GM19099 (cell line): Measurements from ENCODE around the gene PAK3.

ENCODE experiments used
- POLR2A ChIP-seq: IDR thresholded peaks from 3 replicates; pipeline ENCODE4 v1.6.1; 2011; ENCODE audit warnings: low read depth; ENCODE audit not compliant: insufficient read length; ENCODE audit errors: extremely low read depth

The PAK3 gene

DNA sequence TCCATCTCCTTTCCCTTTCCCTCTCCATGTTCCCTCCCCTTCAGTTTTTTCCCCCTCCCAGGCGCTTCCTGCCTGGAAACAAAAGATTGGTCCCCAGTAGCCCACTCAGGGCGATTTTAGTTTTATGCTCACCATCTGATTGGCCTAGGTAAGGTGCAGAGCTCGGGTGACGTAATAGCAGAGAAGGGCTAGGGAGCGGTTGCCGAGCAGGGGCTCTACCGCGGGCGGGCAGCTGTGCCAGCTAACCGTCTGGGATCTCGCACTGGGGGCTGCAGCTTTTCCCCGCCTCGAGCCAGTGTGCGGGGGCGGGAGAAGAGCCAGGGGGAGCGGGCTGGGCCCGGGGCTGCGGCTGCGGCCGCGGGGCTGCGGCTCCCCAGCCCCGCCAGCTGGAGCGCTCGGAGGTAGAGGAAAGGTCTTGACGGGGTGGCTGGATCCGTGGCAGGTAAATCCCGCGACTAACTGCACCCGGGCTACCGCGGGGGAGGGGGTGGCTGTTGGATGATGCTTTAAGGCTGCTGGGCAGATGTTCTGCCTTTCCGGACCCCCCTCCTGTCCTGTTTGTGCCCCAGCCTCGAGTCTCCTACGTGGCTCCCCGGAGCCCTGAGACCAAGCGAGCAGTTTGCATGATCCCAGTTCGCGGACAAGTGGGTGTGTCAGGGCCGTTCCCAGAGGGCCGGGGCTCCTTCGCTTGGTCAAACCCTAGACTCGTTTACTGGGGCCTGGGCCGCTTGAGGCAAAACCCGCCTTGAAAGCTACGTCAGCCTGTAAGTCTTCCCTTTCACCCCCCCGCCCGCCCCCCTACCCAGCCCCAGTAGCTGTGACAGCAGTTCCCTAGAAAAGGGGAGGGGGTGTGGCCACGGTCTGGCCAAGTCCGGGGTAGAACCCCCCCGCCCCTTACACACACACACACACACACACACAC, at the start of gene PAK3:
TSS of gene PAK3 (plus strand) at position 218 of the 922 bp plus-strand sequence. CDS start 26,913 bp downstream, outside the sequence.
- no peak for TF ChIP-seq POLR2A

DNA sequence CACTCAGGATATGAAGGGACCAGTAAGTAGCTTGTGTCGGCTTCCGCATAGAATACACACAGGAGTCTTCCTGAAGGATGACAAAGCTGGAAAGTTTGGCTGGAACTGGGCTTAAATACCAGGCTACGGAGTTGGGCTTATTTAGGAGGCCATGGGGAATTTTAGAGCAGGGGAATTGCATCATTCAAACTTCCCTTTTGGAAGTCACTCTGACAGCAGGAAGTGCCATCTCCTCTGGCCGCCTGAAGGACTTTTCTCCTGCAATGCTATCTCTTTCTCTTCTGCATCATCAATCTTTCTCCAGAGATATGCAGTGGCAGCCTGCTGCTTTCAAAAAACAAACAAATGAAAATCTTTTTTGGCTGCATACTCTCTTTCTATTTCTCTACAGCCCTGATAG, 48.4 kb upstream of the PAK3 start:
- TF ChIP-seq POLR2A: no peak

DNA sequence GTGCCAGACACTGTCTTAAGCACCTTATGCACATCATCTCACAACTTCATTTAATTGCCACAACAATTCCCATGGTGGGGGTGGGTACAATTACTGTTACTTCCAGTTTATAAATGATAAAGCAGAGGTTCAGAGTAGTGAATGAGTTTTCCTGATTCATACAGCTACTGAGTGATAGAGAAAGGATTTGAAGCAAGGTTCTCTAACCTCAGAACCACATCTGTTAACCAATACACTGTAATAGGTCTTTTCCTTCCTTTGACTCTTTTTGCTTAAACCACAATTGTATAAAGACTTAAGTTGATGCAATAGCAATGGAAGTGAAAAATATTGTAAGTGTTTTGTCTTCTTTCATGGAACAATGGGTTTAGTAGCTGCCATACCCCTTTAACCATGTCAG, 43.5 kb upstream of the PAK3 start:
- no peak for TF ChIP-seq POLR2A

DNA sequence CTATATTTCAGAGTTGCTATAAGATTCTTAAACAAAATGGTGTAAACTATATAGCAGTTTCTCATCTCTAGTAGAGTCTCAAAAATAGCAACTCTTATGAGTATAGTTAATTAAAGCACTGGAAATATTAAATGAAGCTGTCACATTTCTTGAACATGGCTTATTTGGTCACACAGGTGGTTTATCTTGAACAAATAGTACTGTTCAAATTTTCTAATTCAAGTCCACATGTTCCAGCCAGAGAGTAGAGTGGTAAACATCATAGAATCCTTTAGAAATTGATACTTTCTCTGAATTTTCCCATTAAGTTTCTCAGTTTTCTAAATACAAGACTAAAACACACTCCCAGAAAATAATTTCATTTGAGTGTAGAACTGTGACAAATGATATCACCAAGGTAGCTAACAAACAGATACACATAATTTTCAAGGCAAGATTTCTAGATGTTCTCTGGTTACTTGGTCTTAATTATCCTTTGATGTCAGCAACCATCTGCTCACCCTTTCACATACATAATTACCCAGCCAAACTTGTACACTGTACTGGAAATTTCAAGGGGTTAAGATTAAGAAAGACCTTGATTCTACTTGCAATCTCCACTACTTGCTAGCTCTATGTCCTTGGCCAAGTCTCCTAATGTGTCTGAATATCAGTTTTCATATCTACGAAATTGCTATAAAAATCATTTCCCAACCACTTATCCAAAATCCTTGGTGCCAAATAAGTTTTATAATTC, 24.3 kb upstream of the PAK3 start:
- no peak for TF ChIP-seq POLR2A

DNA sequence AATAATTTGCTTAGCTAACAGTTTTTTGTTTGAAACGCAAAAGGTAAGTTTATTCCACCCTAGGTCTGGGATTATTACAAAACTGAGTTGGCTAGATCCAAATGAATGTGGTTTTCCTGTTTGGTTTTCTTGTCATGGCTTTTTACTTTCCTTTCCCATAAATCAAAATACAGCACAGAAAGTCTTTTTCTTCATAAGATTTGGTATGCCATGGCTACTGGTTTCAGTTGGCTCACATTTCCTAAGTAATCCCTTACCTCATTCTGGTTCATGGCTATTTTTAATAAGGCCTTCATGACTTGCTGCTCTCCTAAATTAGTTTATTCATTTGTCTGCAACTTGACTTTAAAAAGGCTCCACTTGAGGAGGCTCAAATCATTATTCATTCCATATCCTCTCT, 12.9 kb upstream of the PAK3 start:
- no peak for TF ChIP-seq POLR2A

DNA sequence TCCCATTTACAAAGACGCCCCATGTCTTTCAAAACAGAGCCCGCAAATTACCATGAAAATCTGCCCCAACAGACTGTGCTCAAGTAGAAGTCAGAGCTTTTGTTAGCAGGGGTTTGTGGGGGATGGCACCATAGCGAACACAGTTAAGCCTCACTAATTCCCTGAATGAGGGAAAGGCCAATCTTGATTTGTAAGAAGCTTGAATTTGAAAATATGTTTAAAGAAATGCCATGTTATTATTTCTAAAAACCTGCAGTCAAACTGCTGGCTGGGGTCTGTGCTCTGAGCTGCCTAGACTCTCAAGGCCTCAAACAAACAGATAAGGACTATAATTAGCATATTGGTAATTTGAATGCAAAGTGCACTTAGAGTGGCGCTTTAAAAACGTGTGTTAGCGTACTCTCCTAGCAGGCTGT, 9.4 kb upstream of the PAK3 start:
- TF ChIP-seq POLR2A: no peak

DNA sequence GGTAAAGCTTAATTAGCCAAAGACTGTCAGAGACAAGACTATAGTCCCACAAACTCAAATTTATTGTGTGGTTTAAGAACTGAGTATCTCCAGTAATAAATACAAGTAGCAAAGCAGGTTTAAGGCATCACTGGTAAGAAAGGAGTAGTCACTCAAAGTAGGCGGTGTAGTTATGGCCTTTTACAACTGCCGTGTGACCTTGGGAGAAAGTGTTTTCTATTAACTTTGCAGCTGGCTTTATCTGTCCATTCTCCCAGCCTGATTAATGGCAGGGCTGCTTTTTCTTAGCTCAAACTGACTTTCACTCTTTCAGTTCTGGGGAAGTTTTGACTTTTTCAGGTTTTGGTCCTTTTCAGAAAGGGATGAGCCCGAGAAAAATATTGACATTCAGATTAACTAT, 7.4 kb upstream of the PAK3 start:
- no peak for TF ChIP-seq POLR2A

DNA sequence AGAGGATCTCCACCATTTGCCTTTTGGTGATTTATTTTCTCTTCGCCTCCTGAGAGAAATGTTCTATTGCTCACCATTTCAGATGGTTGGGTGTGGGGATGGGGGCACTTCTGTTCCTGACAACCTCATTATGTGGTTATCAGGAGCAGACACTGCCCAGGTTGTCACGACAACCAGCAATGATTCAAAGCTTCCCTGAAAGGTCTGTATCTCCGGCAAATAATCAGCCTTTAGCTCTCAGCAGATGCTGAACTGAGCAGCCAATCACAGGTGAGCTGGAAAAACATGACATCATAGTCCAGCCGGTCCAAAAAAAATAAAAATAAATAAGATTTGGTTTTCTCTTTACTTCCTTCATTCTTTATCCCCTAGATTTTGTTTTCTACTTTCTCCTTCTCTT, 5.5 kb upstream of the PAK3 start:
- no peak for TF ChIP-seq POLR2A

DNA sequence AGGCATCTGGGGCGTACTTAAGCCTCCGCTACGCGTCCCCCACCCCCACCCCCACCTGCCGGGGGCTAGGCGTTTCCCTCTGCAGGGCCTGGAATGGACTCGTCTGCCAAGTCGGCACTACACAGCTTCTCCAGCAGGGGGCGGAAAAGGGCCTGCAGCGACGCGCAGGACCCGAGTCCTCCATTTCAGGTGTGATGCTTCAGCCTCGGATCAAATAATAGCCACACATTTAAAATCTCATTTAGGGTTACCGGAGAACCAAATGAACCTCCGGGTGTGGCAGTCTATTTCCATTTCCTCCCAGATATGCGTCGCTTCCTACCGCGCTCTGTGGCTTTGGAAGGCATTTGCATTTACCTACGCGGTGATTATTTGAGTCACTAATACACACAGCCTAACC, 2.9 kb downstream of the PAK3 start:
- no peak for TF ChIP-seq POLR2A

DNA sequence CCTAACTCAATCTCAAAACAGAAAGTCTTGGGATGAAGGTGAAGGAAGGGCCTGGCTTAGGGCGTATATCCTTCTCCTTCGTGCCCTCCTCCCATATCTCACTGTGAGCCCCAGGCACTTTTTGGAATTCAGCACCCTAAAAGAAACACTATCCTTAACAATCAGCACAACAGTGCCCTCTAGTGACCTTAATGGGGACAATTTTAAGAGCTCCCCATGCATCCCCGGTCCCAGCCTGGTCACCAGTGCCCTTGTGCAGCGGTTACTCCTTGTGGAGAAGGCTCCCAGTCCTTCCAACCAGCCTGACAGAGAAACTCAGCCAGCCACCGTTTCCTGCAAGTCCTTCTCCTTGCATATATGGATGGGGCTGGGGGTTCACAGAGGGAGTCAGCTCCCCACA, 4.2 kb downstream of the PAK3 start:
- no peak for TF ChIP-seq POLR2A

DNA sequence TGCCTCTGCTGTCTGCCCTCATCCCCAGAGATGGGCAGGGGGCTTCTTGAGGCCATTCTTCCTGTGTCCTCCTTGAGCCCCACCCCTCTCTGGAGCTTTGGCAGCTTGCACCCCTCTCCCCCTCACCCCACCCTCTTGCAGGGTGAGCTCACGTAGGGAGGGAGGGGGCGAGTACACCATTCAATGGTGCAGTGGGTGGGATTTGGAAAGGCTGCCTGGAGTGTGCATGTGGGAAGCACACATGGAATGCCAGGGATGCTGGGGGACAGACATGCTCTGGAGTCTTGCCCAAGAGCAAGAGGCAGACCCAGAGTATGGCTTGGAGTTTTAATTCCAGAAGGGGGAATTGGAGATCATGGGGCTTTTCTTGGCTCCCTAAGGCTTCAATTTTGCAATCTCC, 5.6 kb downstream of the PAK3 start:
- TF ChIP-seq POLR2A: no peak

DNA sequence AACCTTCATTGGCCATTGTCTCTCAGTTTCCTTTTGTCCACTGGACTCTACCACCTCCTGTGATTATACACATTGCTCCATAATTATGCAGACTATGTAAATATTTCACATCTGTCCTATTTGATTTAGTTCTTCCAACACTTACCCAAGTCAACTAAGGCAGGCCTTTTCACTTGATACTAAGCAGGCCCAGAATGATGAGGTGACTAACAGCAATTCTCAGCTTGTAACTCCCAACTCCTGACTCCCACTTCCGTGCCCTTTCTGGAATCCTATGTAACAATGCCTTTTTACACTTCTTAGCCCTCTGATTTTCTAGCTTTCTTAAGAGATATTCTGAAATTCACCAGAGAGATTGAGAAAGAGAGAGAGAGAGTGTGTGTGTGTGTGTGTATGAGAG, 6.6 kb downstream of the PAK3 start:
- TF ChIP-seq POLR2A: no peak

DNA sequence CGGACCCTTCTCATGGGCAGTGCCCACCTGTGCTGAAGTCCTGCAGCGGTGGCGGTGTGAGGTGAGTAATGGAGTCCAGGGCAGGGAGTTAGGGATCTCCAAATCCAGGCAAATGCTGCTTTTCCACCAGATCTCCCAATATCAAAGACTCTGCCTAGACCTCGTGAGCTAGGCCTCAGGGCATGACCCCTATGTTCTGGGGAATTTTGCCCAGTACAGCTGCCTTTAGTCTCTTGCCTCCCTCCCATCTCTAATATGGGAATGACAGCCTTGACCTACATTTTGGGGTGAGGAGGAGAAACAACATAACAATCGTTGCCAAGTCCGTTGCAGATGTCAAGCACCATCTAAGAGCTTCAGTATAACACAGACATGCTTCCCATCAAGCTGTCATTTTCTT, 7.3 kb downstream of the PAK3 start:
- TF ChIP-seq POLR2A: no peak

DNA sequence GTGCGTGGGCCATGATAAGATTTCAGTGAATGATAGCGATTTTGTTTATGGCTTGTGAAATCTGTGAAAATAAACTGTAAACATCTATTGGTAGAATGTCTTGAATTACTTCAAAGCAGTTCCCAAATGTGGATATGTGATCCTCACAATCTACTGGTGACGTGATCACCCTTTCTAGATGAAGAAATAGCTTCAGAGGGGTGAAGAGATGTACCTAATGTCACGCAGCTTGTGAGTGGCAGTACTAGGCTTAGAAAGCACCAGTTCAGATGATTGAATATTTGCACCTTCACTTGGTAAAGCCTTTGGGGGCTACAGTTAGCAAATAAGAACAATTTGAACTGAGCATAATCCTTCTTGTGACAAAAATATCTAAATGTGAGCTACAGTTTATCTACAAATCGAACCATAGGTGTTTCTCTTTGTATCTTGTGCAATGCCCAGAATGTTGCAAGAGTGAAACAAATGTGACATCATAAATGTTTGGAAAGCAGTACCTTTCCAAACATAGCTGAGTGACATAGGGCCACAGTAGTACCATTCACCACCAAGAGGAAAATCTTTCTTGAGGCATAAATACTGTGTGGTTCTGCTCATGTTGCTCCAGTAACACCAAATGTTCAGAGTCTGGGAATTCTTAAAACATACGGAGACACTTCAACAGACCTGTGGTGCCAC, 14.2 kb downstream of the PAK3 start:
- TF ChIP-seq POLR2A: no peak

DNA sequence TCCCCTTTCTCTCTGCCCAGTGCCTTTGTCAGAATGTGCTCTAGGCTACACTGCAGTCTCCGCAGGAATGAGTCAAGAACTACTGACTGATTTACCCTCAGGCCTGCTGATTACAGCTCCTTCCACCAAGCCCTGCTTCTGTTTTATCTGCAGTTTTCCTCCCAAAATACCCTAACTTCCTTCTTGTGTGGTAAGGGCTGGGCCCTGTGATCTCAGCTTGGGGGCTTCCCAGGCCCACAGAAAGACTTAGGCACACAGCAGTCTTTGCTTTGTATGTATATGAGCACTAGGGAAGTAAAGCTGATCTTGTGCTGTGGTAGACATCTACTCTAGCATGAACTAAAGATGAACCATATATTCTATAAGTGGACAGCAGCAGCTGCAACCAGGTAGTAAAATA, 18.8 kb downstream of the PAK3 start:
- TF ChIP-seq POLR2A: no peak
